Erythroblast (primary cell): ENCODE results near the gene ZFP92.

Experiments
- GATA1 ChIP-seq: IDR thresholded peaks from 2 replicates; pipeline ENCODE4 v1.6.1; 2011; ENCODE audit warnings: low read depth, mild to moderate bottlenecking, control low read depth, low read length, moderate library complexity
- POLR2A ChIP-seq: IDR thresholded peaks from 2 replicates; pipeline ENCODE4 v1.6.1; 2011; ENCODE audit warnings: mild to moderate bottlenecking, low read length

- TF ChIP-seq POLR2A (no peak), GATA1 (no peak)
Observed at GRCh38 chrX:153414856-153415510, 3.7 kb downstream of the ZFP92 start.
